Brain microvascular endothelial cell (primary cell): ENCODE measurements around the gene KRTAP19-8.

Source experiments
- DNase-seq: peaks from one replicate; pipeline ENCODE4 v3.0.0-alpha.2; 2020
- H3K27ac ChIP-seq: fragments of 250-450 bp; sonication (Bioruptor Pico); 2 replicates; pipeline ENCODE4 v1.5.1; 2020; ENCODE audit warnings: mild to moderate bottlenecking, moderate library complexity
- H3K27me3 ChIP-seq: fragments of 250-450 bp; sonication (Bioruptor Pico); replicated peaks from 2 replicates; pipeline ENCODE4 v1.5.1; 2020; ENCODE audit warnings: mild to moderate bottlenecking
- H3K36me3 ChIP-seq: fragments of 250-450 bp; sonication (Bioruptor Pico); replicated peaks from 2 replicates; pipeline ENCODE4 v1.5.1; 2020; ENCODE audit warnings: mild to moderate bottlenecking
- H3K4me3 ChIP-seq: 2 replicates; pipeline ENCODE4 v1.5.1; 2011; ENCODE audit warnings: low read depth, mild to moderate bottlenecking, control low read depth, low read length, moderate library complexity
- in situ Hi-C: cut with HindIII; loops from 2 replicates; pipeline ENCODE4 v1.10.0; 2017; ENCODE audit warnings: low sequenced_read_pairs, low pct_ligation_motif_present
- TF ChIP-seq, protein P1 (sequence below): IDR thresholded peaks from 2 replicates; pipeline ENCODE4 v1.5.1; 2011; ENCODE audit warnings: low read depth, mild to moderate bottlenecking, moderate library complexity, low read length, control low read depth, inconsistent platforms; ENCODE audit errors: missing control alignments

KRTAP19-8 gene

DNA sequence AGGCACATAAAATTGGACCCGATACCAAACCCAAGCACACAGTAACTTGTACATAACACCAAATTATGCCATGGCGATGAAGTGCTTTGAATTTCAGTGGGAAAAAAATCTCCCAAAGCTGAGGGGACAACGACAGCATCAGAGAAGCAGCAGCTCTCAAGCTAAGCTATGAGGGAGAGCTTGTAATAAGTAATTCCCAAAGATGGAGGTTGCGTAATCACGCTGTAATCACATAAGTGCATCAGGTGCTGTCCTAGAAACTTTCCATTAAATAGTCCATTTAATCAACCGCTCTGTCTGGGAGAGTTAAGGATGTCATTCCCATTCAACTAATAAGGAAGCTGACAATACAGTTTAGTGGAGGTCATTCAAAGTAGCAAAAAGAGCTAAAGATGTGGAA lies 37.6 kb upstream of the KRTAP19-8 start:
- TF ChIP-seq, protein P1, sequence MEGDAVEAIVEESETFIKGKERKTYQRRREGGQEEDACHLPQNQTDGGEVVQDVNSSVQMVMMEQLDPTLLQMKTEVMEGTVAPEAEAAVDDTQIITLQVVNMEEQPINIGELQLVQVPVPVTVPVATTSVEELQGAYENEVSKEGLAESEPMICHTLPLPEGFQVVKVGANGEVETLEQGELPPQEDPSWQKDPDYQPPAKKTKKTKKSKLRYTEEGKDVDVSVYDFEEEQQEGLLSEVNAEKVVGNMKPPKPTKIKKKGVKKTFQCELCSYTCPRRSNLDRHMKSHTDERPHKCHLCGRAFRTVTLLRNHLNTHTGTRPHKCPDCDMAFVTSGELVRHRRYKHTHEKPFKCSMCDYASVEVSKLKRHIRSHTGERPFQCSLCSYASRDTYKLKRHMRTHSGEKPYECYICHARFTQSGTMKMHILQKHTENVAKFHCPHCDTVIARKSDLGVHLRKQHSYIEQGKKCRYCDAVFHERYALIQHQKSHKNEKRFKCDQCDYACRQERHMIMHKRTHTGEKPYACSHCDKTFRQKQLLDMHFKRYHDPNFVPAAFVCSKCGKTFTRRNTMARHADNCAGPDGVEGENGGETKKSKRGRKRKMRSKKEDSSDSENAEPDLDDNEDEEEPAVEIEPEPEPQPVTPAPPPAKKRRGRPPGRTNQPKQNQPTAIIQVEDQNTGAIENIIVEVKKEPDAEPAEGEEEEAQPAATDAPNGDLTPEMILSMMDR: no peak
- in situ Hi-C loops: no loop called here
- DNase-seq: no peak
- no peaks in the 10 kb centered on the region for H3K36me3 ChIP-seq
- H3K27me3 ChIP-seq: no peaks in the 10 kb centered on the region
- no peak overlapping the region for H3K4me3 ChIP-seq
- H3K27ac ChIP-seq: no peak overlapping the region

DNA sequence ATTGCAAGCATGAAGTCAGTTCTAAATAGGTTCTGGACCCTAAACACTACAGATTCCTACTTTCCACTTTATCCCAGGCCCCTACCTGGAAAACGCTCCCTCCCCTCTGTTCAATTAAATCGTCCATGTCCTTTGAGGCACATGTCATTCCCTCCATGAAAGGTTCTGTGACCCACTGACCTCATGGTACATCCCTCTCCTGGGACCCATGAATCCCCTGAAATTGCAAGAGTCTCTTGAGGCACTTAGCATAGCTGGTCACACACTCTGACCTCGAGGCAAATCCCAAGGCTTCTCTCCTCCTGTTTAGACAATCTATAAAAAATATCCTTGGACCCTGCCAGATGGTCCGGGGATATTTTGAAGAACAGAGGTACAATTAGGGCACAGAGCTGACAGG lies 34.3 kb upstream of the KRTAP19-8 start:
- DNase-seq: no peak
- in situ Hi-C loops: no loop called here
- TF ChIP-seq, protein P1: no peak
- Histone ChIP-seq H3K27me3 (no peaks in the 10 kb centered on the region), H3K27ac (no peak overlapping the region), H3K4me3 (no peak overlapping the region), H3K36me3 (no peaks in the 10 kb centered on the region)

DNA sequence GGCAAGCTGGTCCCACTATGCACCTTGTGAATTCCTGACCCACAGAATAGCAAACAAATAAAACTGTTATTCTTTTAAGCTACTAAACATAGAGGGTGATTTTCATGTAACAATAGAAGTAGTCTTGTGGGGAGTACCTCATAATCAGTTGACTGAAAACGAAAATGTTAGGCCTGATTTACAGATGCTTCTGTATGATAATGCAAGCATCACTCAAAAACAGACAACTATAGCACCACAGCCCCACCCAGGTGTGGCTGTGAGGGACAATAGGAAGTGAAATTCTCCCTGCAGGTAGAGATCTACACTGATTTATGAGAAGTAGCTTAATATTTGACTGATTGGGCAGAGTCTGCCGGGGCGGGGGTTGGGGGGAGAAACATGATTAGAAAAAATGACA lies 26.5 kb upstream of the KRTAP19-8 start:
- Histone ChIP-seq H3K27me3 (no peaks in the 10 kb centered on the region), H3K27ac (no peak overlapping the region), H3K36me3 (no peaks in the 10 kb centered on the region), H3K4me3 (no peak overlapping the region)
- TF ChIP-seq, protein P1: no peak
- no peak for DNase-seq
- in situ Hi-C loops: no loop called here

DNA sequence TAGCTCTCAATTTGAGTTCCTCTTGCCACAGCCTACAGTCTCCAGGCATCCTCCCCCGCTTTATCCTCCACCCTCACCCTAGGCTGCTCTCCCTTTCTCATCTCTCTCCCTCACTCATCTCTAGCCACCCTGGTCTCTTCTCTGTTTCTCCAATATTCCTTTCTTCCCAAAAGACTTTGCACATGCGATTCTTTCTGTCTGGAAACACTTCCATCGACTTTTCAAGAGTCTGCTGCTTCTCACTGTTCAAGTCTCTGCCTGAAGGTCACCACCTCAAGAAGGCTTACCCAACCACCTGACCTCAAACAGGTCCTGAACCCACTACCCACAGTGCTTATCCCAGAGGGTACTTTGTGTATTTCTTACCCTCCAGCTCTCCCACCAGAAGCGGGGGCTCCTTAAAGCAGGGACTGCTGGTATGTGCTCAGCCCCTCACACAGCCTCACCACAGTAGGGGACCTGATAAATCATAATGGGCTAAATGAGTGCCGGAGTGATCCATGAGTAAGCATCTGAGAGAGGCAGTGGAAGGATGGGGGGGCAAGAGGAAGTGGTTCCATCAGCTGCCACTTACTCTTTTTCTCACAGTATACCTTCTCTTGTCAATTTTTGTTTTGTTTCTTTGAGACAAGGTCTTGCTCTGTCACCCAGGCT lies 14.3 kb upstream of the KRTAP19-8 start:
- Histone ChIP-seq H3K36me3 (no peaks in the 10 kb centered on the region), H3K4me3 (no peak overlapping the region), H3K27me3 (no peaks in the 10 kb centered on the region), H3K27ac (no peak overlapping the region)
- in situ Hi-C loops: no loop called here
- no peak for DNase-seq
- TF ChIP-seq, protein P1: no peak

DNA sequence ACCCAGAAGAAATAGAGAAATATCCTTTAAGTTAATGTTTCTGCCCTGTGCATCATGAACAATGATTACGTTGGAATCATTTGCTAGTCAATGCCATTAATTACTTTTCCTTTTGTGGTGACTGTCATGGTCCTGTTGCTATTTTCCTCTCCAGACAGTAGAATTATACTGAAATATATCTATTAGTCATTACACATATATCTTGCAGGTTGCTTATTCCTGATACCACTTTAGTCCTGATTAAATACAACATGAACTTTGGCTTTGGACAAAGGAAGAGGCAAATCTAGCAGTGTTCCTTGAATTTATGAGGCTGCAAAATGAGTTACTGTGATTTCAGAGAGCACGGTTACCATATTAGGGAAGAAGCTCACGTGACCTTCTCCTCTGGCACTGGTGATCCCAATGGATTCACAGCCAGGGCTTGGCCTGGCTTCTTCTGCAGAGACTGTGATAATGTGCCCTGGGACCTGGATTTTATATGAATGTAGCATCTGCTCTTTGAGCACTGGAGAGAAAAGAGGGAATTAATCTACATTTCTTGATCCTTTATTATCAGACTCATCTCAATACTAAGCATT lies 12.4 kb upstream of the KRTAP19-8 start:
- TF ChIP-seq, protein P1: no peak
- no peak overlapping the region for H3K27ac ChIP-seq
- H3K27me3 ChIP-seq: no peaks in the 10 kb centered on the region
- no peaks in the 10 kb centered on the region for H3K36me3 ChIP-seq
- in situ Hi-C loops: no loop called here
- H3K4me3 ChIP-seq: no peak overlapping the region
- DNase-seq: no peak

DNA sequence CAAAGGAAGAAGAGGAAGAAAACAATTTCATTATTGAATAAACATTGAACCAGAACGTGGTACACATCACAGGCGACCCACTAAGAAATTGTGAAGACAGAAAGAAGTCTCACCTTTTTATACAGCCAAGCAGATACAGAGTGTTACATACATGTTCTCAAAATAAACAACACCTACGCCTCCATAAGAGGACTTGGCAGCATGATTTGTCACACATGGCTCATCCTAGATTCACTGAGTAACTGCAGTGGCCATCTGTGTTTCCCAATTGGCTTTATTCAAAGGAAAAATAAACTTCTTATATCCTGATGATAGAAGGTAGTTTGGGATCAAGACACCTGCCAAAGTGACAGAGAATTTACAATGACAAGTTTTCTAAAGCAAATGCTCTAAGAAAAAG lies 7.6 kb upstream of the KRTAP19-8 start:
- H3K36me3 ChIP-seq: no peaks in the 10 kb centered on the region
- no peak overlapping the region for H3K4me3 ChIP-seq
- TF ChIP-seq, protein P1: no peak

More for the DNA sequence above, 7.6 kb upstream of the KRTAP19-8 start:
- in situ Hi-C loops: no loop called here
- DNase-seq: no peak
- Histone ChIP-seq H3K27me3 (no peaks in the 10 kb centered on the region), H3K27ac (no peak overlapping the region)
